ENCODE measurements around the gene FAM222B. TPM values are rescaled to one million over a fixed set of nuclear protein-coding genes. Genes with fewer than 3 reads are reported as not detected.

The FAM222B gene
- total and polyA plus RNA-seq, 9 of the 15 experiments (the other 6 are each of a cell fraction or from before 2014, with no cell fraction given): 4.0 to 34.6 (median 7.5) TPM

DNA sequence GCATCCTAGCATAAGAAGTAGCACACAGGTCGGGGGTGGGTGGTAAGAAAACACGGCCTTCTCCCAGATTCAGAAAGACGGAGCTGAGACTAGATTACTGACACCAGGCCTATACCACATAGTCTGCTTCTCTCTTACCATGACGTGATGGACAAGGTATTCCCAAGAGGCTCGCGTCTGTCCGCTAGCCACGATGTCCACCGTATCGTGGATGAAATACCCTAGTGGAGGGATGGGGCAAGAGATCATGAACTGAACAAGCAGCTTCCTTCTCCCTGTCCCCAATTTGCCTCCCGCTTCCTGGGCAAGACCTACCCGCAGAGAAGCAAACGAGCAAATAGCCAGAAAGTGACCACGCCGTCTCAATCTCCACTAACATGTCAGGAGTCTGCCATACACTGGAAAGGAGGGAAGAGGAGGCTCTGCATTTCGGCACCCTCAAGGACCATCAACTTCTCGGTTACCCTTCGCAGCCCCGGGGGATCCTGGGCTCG, 117.4 kb downstream of the FAM222B start (continued):
- TF ChIP-seq, protein P1, sequence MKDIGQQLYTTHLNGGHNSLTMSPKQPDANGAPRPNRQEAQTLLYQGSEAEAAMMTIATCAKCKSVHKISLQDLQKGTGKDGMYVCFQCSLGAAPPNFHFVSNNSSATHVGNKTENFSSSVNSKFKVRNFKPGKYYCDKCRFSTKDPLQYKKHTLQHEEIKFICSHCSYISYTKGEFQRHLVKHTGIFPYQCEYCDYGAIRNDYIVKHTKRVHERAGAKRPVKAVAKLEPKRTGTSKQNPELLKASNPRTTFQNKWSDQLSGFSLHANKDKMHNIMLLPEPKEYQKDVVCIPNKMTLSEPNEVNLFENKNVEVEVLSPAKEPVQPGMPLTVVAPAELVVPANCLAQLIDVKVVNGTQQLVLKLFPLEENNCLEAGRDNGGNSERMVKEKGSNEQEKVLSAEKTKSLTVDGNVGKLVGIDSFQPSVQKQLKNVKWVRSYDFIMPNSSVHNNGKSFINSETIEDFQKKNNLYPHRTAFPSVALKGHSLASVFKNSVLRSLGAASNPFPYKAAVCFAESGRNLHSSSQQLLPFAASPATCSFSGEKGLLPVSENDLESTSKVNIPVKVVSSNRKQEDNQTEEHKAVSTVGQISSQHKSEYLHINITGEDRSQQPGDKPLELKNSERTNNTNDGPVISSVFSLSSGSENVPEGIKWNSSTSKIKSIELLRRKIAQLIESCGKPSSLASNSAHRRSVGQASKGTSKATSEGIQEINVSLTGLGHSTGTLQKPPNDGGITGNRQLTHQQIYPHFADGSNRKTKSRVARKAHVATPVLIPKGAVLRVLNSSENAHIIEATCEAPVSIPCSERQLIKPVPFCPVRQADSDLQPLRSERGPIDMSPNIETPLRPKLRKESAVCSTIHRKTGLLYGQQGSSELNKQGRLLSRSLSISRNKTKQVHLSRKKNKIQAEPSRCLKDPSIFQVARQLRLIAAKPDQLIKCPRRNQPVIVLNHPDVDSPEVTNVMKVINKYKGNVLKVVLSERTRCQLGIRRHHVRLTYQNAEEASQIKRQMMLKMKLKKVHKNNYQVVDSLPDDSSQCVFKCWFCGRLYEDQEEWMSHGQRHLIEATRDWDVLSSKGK (CRISPR knock-in tag; IDR thresholded peaks at IDR 0.05): no peak
- TF ChIP-seq RUNX1 (IDR thresholded peaks at IDR 0.05; ENCODE audit: low read depth) (no peak), GABPB2 (CRISPR knock-in tag; conservative IDR thresholded peaks at IDR 0.05) (no peak), SMAD4 (CRISPR knock-in tag; conservative IDR thresholded peaks at IDR 0.05) (no peak), POLR2B (IDR thresholded peaks at IDR 0.05; ENCODE audit: low read depth, partially characterized antibody) (peak; percentile 81), RAD21 (CRISPR knock-in tag; conservative IDR thresholded peaks at IDR 0.05 in 1 of 2, IDR thresholded peaks at IDR 0.05 in 1 of 2) (no peak)
- TF ChIP-seq, protein P2, sequence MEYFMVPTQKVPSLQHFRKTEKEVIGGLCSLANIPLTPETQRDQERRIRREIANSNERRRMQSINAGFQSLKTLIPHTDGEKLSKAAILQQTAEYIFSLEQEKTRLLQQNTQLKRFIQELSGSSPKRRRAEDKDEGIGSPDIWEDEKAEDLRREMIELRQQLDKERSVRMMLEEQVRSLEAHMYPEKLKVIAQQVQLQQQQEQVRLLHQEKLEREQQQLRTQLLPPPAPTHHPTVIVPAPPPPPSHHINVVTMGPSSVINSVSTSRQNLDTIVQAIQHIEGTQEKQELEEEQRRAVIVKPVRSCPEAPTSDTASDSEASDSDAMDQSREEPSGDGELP (CRISPR knock-in tag; IDR thresholded peaks at IDR 0.05; ENCODE audit: borderline replicate concordance): no peak
- TF ChIP-seq, protein P3, sequence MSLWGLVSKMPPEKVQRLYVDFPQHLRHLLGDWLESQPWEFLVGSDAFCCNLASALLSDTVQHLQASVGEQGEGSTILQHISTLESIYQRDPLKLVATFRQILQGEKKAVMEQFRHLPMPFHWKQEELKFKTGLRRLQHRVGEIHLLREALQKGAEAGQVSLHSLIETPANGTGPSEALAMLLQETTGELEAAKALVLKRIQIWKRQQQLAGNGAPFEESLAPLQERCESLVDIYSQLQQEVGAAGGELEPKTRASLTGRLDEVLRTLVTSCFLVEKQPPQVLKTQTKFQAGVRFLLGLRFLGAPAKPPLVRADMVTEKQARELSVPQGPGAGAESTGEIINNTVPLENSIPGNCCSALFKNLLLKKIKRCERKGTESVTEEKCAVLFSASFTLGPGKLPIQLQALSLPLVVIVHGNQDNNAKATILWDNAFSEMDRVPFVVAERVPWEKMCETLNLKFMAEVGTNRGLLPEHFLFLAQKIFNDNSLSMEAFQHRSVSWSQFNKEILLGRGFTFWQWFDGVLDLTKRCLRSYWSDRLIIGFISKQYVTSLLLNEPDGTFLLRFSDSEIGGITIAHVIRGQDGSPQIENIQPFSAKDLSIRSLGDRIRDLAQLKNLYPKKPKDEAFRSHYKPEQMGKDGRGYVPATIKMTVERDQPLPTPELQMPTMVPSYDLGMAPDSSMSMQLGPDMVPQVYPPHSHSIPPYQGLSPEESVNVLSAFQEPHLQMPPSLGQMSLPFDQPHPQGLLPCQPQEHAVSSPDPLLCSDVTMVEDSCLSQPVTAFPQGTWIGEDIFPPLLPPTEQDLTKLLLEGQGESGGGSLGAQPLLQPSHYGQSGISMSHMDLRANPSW (CRISPR knock-in tag; IDR thresholded peaks at IDR 0.05): peak; percentile 62; the same call in 1 of the 2 replicates
- TF ChIP-seq, protein P4, sequence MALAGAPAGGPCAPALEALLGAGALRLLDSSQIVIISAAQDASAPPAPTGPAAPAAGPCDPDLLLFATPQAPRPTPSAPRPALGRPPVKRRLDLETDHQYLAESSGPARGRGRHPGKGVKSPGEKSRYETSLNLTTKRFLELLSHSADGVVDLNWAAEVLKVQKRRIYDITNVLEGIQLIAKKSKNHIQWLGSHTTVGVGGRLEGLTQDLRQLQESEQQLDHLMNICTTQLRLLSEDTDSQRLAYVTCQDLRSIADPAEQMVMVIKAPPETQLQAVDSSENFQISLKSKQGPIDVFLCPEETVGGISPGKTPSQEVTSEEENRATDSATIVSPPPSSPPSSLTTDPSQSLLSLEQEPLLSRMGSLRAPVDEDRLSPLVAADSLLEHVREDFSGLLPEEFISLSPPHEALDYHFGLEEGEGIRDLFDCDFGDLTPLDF (CRISPR knock-in tag; IDR thresholded peaks at IDR 0.05): no peak
- TF ChIP-seq, protein P5, sequence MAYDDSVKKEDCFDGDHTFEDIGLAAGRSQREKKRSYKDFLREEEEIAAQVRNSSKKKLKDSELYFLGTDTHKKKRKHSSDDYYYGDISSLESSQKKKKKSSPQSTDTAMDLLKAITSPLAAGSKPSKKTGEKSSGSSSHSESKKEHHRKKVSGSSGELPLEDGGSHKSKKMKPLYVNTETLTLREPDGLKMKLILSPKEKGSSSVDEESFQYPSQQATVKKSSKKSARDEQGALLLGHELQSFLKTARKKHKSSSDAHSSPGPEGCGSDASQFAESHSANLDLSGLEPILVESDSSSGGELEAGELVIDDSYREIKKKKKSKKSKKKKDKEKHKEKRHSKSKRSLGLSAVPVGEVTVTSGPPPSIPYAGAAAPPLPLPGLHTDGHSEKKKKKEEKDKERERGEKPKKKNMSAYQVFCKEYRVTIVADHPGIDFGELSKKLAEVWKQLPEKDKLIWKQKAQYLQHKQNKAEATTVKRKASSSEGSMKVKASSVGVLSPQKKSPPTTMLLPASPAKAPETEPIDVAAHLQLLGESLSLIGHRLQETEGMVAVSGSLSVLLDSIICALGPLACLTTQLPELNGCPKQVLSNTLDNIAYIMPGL (CRISPR knock-in tag; IDR thresholded peaks at IDR 0.05): no peak

All from K562 (cell line).